H1 (cell line): ENCODE measurements around the gene ZNF385C. TPM values are rescaled to one million over a fixed set of nuclear protein-coding genes. Genes with fewer than 3 reads are reported as not detected.

Experiments
- ASH2L ChIP-seq: fragments of 200-600, 300-600 bp; sonication (generic); IDR thresholded peaks from one replicate; pipeline ENCODE4 v1.7.1; 2017; ENCODE audit warnings: low read length
- BCL11A ChIP-seq, 2 experiments: IDR thresholded peaks; one replicate each; pipeline ENCODE4 v1.6.1; 2011; ENCODE audit warnings: low read depth in 2 of 2, low read length in 2 of 2, mild to moderate bottlenecking in 2 of 2
- CREB1 ChIP-seq: IDR thresholded peaks from 2 replicates; pipeline ENCODE4 v1.6.1; 2012; ENCODE audit warnings: inconsistent platforms
- CTBP2 ChIP-seq: IDR thresholded peaks from 2 replicates; pipeline ENCODE4 v1.7.0; 2011; ENCODE audit warnings: borderline replicate concordance, mild to moderate bottlenecking, moderate library complexity, mixed read lengths, low read length; ENCODE audit not compliant: insufficient read depth, insufficient read length
- EP300 ChIP-seq, 2 experiments: IDR thresholded peaks; 1 replicate in 1 of 2; 2 replicates in 1 of 2; pipeline ENCODE4 v1.6.1; 2011 to 2012; ENCODE audit warnings: low read depth in 2 of 2, low read length in 2 of 2, mild to moderate bottlenecking in 2 of 2, borderline replicate concordance in 1 of 2, inconsistent platforms in 1 of 2, moderate library complexity in 1 of 2
- HDAC6 ChIP-seq: IDR thresholded peaks from one replicate; pipeline ENCODE4 v1.7.1; 2012; ENCODE audit warnings: low read depth, mild to moderate bottlenecking, inconsistent platforms, low read length, moderate library complexity
- JUND ChIP-seq: IDR thresholded peaks from 2 replicates; pipeline ENCODE4 v1.6.1; 2011; ENCODE audit warnings: mild to moderate bottlenecking, improper control_type of control experiment, low read length
- SAP30 ChIP-seq: fragments of 300-600 bp; sonication (generic); IDR thresholded peaks from 2 replicates; pipeline ENCODE4 v1.7.1; 2012; ENCODE audit warnings: low read length, moderate library complexity, mild to moderate bottlenecking, inconsistent platforms; ENCODE audit not compliant: insufficient read depth, insufficient replicate concordance
- SUZ12 ChIP-seq: fragments of 200-600 bp; sonication (generic); IDR thresholded peaks from 2 replicates; pipeline ENCODE4 v1.6.1; 2012; ENCODE audit warnings: mild to moderate bottlenecking, inconsistent platforms, low read length, moderate library complexity, mixed read lengths
- YY1 ChIP-seq: IDR thresholded peaks from 2 replicates; pipeline ENCODE4 v1.6.1; 2011; ENCODE audit warnings: low read depth, mild to moderate bottlenecking, low read length
- polyA plus RNA-seq, 7 experiments: library from polyadenylated mRNA; depleted of rRNA in 3 of 7; stranded (reverse) in 5 of 7; unstranded in 2 of 7; fragments of >200 nt in 5 of 7; fragments of 200-250 nt in 2 of 7; gene quantifications; 1 replicate in 5 of 7; 2 replicates in 1 of 7; 4 replicates in 1 of 7; pipeline versions ENCODE4 v1.2.1 to v1.2.3, GENCODE V29; 2011 to 2013; ENCODE audit warnings: missing spikeins in 2 of 7, mixed read lengths in 2 of 7
- total RNA-seq: library from RNA; stranded (reverse); fragmentation: NEBNext Ultra II Directional; extraction: Animal tissue kit (Norgen Biotek cat#: 25700); gene quantifications from 2 replicates; pipeline ENCODE4 v1.2.1, GENCODE V29; 2021

The ZNF385C gene
- total and polyA plus RNA-seq, 2 of the 8 experiments (the other 6 are each of a cell fraction or from before 2014, with no cell fraction given) = 3.9 to 6.1 TPM

GRCh38 chr17:42117397-42118125 is 19.3 kb upstream of the ZNF385C start (continued):
- TF ChIP-seq SAP30 (no peak), CTBP2 (no peak), CREB1 (no peak), HDAC6 (no peak), EP300 (IDR thresholded peaks at IDR 0.05; ENCODE audit: borderline replicate concordance in 1 of 2, low read depth in 2 of 2, low read length in 2 of 2) (no peak), BCL11A (IDR thresholded peaks at IDR 0.05; ENCODE audit: low read depth in 2 of 2, low read length in 2 of 2) (no peak), ASH2L (no peak), SUZ12 (no peak), JUND (no peak), YY1 (no peak)
